ENCODE results near the gene SYP. TPM values are rescaled to one million over a fixed set of nuclear protein-coding genes. Genes with fewer than 3 reads are reported as not detected.

SYP gene
- total RNA-seq, 1 experiment from 2014 or later, result 7.0 TPM

DNA sequence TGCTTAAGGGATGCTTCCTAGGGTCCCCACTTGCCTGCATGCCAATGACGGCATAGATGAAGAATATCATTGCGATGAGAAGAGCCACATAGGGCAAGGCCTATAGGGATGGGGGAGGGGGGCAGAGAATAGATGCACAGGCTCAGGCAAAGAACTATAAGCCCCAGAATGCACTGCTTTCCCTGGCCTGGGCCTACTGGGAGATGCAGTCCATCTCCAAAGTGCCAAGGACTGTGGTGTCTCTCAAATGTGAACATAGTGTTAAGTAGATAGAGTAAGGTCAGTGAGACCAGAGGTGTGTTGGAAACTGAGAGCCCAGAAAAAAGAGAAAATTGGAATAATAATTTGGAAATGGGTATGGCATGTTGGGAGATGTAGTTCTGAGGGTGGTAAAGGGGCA lies 12.2 kb upstream of the SYP start (continued):
- no peak for TF ChIP-seq TEAD4 (CRISPR knock-in tag; IDR thresholded peaks at IDR 0.05)
- TF ChIP-seq, protein P1, sequence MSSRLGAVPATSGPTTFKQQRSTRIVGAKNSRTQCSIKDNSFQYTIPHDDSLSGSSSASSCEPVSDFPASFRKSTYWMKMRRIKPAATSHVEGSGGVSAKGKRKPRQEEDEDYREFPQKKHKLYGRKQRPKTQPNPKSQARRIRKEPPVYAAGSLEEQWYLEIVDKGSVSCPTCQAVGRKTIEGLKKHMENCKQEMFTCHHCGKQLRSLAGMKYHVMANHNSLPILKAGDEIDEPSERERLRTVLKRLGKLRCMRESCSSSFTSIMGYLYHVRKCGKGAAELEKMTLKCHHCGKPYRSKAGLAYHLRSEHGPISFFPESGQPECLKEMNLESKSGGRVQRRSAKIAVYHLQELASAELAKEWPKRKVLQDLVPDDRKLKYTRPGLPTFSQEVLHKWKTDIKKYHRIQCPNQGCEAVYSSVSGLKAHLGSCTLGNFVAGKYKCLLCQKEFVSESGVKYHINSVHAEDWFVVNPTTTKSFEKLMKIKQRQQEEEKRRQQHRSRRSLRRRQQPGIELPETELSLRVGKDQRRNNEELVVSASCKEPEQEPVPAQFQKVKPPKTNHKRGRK (CRISPR knock-in tag; IDR thresholded peaks at IDR 0.05; ENCODE audit: borderline replicate concordance), result no peak
- TF ChIP-seq NR3C1 (CRISPR knock-in tag; conservative IDR thresholded peaks at IDR 0.05; ENCODE audit: low read depth), result no peak
- TF ChIP-seq SP1 (CRISPR knock-in tag; conservative IDR thresholded peaks at IDR 0.05), result no peak
- TF ChIP-seq NFATC4 (CRISPR knock-in tag; IDR thresholded peaks at IDR 0.05), result no peak
- TF ChIP-seq, protein P2, sequence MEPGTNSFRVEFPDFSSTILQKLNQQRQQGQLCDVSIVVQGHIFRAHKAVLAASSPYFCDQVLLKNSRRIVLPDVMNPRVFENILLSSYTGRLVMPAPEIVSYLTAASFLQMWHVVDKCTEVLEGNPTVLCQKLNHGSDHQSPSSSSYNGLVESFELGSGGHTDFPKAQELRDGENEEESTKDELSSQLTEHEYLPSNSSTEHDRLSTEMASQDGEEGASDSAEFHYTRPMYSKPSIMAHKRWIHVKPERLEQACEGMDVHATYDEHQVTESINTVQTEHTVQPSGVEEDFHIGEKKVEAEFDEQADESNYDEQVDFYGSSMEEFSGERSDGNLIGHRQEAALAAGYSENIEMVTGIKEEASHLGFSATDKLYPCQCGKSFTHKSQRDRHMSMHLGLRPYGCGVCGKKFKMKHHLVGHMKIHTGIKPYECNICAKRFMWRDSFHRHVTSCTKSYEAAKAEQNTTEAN (CRISPR knock-in tag; IDR thresholded peaks at IDR 0.05), result no peak
- TF ChIP-seq ZNF317 (CRISPR knock-in tag; IDR thresholded peaks at IDR 0.05; ENCODE audit: borderline replicate concordance, low read depth), result no peak
- no peak for TF ChIP-seq ZNF138 (CRISPR knock-in tag; conservative IDR thresholded peaks at IDR 0.05)
- no peak for TF ChIP-seq NFE2L1 (CRISPR knock-in tag; IDR thresholded peaks at IDR 0.05)

DNA sequence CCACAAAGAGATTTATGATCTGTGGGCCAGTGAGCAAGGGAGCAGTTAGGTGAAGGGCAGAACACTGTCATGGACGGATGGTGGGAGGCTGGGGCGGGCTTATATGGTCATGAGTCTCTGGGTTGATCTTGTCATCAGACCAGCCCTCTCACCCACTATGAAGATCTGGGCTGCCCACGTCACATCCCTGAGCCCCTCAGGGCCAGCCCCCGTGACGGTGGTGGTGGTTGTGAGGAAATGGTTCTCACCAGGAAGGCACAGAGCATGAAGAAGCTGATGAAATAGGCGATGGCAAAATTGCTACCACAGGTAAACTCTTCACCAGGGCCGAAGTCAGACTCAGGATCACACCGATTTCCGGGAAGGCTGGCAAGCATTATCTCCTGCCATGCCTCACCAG lies 11.1 kb upstream of the SYP start:
- no peaks in the 10 kb centered on the region for H3K4me1 Mint-ChIP-seq
- no peak overlapping the region for H3K27ac Mint-ChIP-seq
- TF ChIP-seq NR2C2 (CRISPR knock-in tag; IDR thresholded peaks at IDR 0.05) (no peak), NR3C1 (CRISPR knock-in tag; conservative IDR thresholded peaks at IDR 0.05; ENCODE audit: low read depth) (no peak), TEAD1 (CRISPR knock-in tag; IDR thresholded peaks at IDR 0.05) (no peak), CBFB (CRISPR knock-in tag; IDR thresholded peaks at IDR 0.05; ENCODE audit: low read depth) (no peak)
- TF ChIP-seq, protein P3, sequence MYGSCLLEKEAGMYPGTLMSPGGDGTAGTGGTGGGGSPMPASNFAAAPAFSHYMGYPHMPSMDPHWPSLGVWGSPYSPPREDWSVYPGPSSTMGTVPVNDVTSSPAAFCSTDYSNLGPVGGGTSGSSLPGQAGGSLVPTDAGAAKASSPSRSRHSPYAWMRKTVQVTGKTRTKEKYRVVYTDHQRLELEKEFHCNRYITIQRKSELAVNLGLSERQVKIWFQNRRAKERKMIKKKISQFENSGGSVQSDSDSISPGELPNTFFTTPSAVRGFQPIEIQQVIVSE (CRISPR knock-in tag; IDR thresholded peaks at IDR 0.05; ENCODE audit: borderline replicate concordance), result no peak
- TF ChIP-seq, protein P4, sequence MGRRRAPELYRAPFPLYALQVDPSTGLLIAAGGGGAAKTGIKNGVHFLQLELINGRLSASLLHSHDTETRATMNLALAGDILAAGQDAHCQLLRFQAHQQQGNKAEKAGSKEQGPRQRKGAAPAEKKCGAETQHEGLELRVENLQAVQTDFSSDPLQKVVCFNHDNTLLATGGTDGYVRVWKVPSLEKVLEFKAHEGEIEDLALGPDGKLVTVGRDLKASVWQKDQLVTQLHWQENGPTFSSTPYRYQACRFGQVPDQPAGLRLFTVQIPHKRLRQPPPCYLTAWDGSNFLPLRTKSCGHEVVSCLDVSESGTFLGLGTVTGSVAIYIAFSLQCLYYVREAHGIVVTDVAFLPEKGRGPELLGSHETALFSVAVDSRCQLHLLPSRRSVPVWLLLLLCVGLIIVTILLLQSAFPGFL (CRISPR knock-in tag; IDR thresholded peaks at IDR 0.05; ENCODE audit: borderline replicate concordance), result no peak
- no peaks in the 10 kb centered on the region for H3K36me3 Mint-ChIP-seq
- H3K27me3 Mint-ChIP-seq (ENCODE audit: low read depth), result peaks cover 5% of the 10 kb centered on the region; the same call in 1 of the 2 replicates
- no peak for DNase-seq (ENCODE audit: low spot score)
- ATAC-seq, result no peak
- ChIA-PET POLR2A (no interaction called here), CTCF (no interaction called here)
- no peak overlapping the region for H3K4me3 Mint-ChIP-seq
- H3K9me3 Mint-ChIP-seq, result peaks cover 4% of the 10 kb centered on the region; the same call in 1 of the 2 replicates

DNA sequence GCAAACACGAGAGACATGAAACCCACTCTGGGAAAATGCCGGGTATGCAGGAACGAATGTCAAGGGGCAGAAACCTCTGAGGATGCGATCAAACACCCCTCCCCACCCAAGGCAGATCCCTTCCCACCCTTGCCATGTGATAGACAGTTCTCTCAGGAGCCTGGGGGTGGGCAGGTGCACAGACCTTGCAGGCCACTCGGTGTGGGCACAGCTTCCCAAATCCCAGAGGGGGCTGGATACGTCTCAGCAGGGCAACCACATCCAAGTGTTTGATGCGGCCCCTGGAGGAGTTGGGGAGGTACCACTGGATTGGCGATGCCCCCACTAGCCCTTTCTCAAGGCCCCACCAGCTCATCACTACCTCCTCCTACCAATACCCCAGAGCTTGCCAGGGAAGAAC lies 10.4 kb upstream of the SYP start:
- DNase-seq (ENCODE audit: low spot score), result no peak
- Mint-ChIP-seq H3K27me3 (ENCODE audit: low read depth) (peaks cover 5% of the 10 kb centered on the region; the same call in 1 of the 2 replicates), H3K4me1 (no peaks in the 10 kb centered on the region), H3K4me3 (no peak overlapping the region), H3K9me3 (peaks cover 4% of the 10 kb centered on the region; the same call in 1 of the 2 replicates), H3K27ac (no peak overlapping the region), H3K36me3 (no peaks in the 10 kb centered on the region)
- CTCF ChIA-PET, result interaction anchor here (0.9 to 2.7 kb wide), 3 partner anchors 17 to 19 kb away, joined by 3 to 19 read pairs (median 6); no protein-coding TSS in a partner anchor
- POLR2A ChIA-PET, result interaction anchor here (0.5 to 1.3 kb wide), 2 partner anchors 23 to 25 kb away, joined by 3 to 6 read pairs; partner anchors contain the start of gene CCDC22
- ATAC-seq, result no peak
- TF ChIP-seq CBFB (CRISPR knock-in tag; IDR thresholded peaks at IDR 0.05; ENCODE audit: low read depth) (no peak), TP53 (CRISPR knock-in tag; IDR thresholded peaks at IDR 0.05) (no peak), IRF2 (CRISPR knock-in tag; IDR thresholded peaks at IDR 0.05; ENCODE audit: borderline replicate concordance, low read depth) (no peak), FOXP1 (CRISPR knock-in tag; IDR thresholded peaks at IDR 0.05; ENCODE audit: borderline replicate concordance) (no peak), RORB (CRISPR knock-in tag; IDR thresholded peaks at IDR 0.05) (no peak), ESRRA (CRISPR knock-in tag; IDR thresholded peaks at IDR 0.05; ENCODE audit: borderline replicate concordance) (no peak)
- TF ChIP-seq, protein P5, sequence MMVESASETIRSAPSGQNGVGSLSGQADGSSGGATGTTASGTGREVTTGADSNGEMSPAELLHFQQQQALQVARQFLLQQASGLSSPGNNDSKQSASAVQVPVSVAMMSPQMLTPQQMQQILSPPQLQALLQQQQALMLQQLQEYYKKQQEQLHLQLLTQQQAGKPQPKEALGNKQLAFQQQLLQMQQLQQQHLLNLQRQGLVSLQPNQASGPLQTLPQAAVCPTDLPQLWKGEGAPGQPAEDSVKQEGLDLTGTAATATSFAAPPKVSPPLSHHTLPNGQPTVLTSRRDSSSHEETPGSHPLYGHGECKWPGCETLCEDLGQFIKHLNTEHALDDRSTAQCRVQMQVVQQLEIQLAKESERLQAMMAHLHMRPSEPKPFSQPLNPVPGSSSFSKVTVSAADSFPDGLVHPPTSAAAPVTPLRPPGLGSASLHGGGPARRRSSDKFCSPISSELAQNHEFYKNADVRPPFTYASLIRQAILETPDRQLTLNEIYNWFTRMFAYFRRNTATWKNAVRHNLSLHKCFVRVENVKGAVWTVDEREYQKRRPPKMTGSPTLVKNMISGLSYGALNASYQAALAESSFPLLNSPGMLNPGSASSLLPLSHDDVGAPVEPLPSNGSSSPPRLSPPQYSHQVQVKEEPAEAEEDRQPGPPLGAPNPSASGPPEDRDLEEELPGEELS (CRISPR knock-in tag; IDR thresholded peaks at IDR 0.05), result no peak
- TF ChIP-seq, protein P6, sequence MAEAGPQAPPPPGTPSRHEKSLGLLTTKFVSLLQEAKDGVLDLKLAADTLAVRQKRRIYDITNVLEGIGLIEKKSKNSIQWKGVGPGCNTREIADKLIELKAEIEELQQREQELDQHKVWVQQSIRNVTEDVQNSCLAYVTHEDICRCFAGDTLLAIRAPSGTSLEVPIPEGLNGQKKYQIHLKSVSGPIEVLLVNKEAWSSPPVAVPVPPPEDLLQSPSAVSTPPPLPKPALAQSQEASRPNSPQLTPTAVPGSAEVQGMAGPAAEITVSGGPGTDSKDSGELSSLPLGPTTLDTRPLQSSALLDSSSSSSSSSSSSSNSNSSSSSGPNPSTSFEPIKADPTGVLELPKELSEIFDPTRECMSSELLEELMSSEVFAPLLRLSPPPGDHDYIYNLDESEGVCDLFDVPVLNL (CRISPR knock-in tag; IDR thresholded peaks at IDR 0.05; ENCODE audit: borderline replicate concordance, low read depth), result no peak
- TF ChIP-seq, protein P7, sequence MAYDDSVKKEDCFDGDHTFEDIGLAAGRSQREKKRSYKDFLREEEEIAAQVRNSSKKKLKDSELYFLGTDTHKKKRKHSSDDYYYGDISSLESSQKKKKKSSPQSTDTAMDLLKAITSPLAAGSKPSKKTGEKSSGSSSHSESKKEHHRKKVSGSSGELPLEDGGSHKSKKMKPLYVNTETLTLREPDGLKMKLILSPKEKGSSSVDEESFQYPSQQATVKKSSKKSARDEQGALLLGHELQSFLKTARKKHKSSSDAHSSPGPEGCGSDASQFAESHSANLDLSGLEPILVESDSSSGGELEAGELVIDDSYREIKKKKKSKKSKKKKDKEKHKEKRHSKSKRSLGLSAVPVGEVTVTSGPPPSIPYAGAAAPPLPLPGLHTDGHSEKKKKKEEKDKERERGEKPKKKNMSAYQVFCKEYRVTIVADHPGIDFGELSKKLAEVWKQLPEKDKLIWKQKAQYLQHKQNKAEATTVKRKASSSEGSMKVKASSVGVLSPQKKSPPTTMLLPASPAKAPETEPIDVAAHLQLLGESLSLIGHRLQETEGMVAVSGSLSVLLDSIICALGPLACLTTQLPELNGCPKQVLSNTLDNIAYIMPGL (CRISPR knock-in tag; IDR thresholded peaks at IDR 0.05), result no peak
- TF ChIP-seq, protein P8, sequence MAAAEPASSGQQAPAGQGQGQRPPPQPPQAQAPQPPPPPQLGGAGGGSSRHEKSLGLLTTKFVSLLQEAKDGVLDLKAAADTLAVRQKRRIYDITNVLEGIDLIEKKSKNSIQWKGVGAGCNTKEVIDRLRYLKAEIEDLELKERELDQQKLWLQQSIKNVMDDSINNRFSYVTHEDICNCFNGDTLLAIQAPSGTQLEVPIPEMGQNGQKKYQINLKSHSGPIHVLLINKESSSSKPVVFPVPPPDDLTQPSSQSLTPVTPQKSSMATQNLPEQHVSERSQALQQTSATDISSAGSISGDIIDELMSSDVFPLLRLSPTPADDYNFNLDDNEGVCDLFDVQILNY (CRISPR knock-in tag; IDR thresholded peaks at IDR 0.05), result no peak
